ENCODE measurements around the gene TOR1B. TPM values are rescaled to one million over a fixed set of nuclear protein-coding genes. Genes with fewer than 3 reads are reported as not detected.

The TOR1B gene
- total and polyA plus RNA-seq, 2 donors (not counting 1 experiment from before 2014, with no cell fraction given) = 13.3 to 17.4 TPM

GRCh38 chr9:129826759-129827158 is 23.8 kb downstream of the TOR1B start:
- Histone ChIP-seq H3K36me3 (replicated peaks in 1 of 2; ENCODE audit: control extremely low read depth in 1 of 2, control insufficient read depth in 1 of 2, extremely low read depth in 1 of 2, insufficient read depth in 2 of 2, low read length in 1 of 2) (peaks cover 4 to 44% of the 10 kb centered on the region in 2 experiments), H3K4me2 (replicated peaks; ENCODE audit: low read depth, low read length, poor library complexity, severe bottlenecking) (no peak overlapping the region), H3K4me3 (ENCODE audit: control extremely low read depth in 1 of 5, extremely low read depth in 1 of 5, insufficient read depth in 1 of 5, low read depth in 2 of 5, low read length in 4 of 5) (no peak overlapping the region), H4K20me1 (ENCODE audit: control insufficient read depth, insufficient read depth, low read length, poor library complexity, severe bottlenecking) (peaks cover 6% of the 10 kb centered on the region), H3K27ac (ENCODE audit: low read length in 2 of 2) (no peak overlapping the region), H2AFZ (ENCODE audit: insufficient read depth, low read depth, low read length, poor library complexity, severe bottlenecking) (no peak overlapping the region), H3K9me3 (ENCODE audit: control extremely low read depth in 1 of 3, control insufficient read depth in 2 of 3, insufficient read depth in 1 of 3, low read length in 2 of 3) (no peaks in the 10 kb centered on the region), H3K9ac (ENCODE audit: low read length) (no peak overlapping the region), H3K27me3 (replicated peaks in 1 of 4; ENCODE audit: control extremely low read depth in 1 of 4, control insufficient read depth in 3 of 4, insufficient read depth in 4 of 4, low read length in 3 of 4) (no peaks in the 10 kb centered on the region), H3K79me2 (ENCODE audit: control insufficient read depth, insufficient read depth, low read length) (peaks cover 17% of the 10 kb centered on the region), H3K4me1 (ENCODE audit: control insufficient read depth in 2 of 2, insufficient read depth in 2 of 2, low read length in 2 of 2) (peaks cover 7 to 8% of the 10 kb centered on the region in 2 donors)
- WGBS (ENCODE audit: insufficient coverage) = no CpG with 5 or more reads among the region's 1 CpG
- ChIA-PET CTCF (interaction anchor here (1.1 kb wide), 1 partner anchor 8 kb away, joined by 5 read pairs; the partner anchor contains the start of gene C9orf78), POLR2A (interaction anchor here (0.7 kb wide), 1 partner anchor 1242 kb away, joined by 4 read pairs; no protein-coding TSS in a partner anchor)
- intact Hi-C loops (cut with micrococcal nuclease) = no loop called here
- H3K27me3 Mint-ChIP-seq = no peaks in the 10 kb centered on the region
- no peaks in the 10 kb centered on the region for H3K9me3 Mint-ChIP-seq (ENCODE audit: insufficient read depth)
- TF ChIP-seq EZH2 (IDR thresholded peaks at IDR 0.05; ENCODE audit: borderline replicate concordance, insufficient read depth, low read depth, low read length, poor library complexity, severe bottlenecking) (no peak), CTCF (IDR thresholded peaks at IDR 0.05) (no peak)
- H3K4me1 Mint-ChIP-seq = peaks cover 16% of the 10 kb centered on the region
- no peak for DNase-seq
- ATAC-seq (ENCODE audit: low read depth) = no peak
- no peak overlapping the region for H3K4me3 Mint-ChIP-seq
- H3K27ac Mint-ChIP-seq = no peak overlapping the region

GRCh38 chr9:129828051-129828450 is 25.1 kb downstream of the TOR1B start:
- Mint-ChIP-seq H3K27me3 (no peaks in the 10 kb centered on the region), H3K9me3 (ENCODE audit: insufficient read depth) (no peaks in the 10 kb centered on the region), H3K4me1 (peaks cover 6% of the 10 kb centered on the region), H3K27ac (no peak overlapping the region), H3K4me3 (no peak overlapping the region)
- H3K79me2 ChIP-seq (ENCODE audit: control insufficient read depth, insufficient read depth, low read length) = peaks cover 6% of the 10 kb centered on the region
- H3K4me2 ChIP-seq (replicated peaks; ENCODE audit: low read depth, low read length, poor library complexity, severe bottlenecking) = no peak overlapping the region
- H4K20me1 ChIP-seq (ENCODE audit: control insufficient read depth, insufficient read depth, low read length, poor library complexity, severe bottlenecking) = no peaks in the 10 kb centered on the region
- ATAC-seq (ENCODE audit: low read depth) = no peak
- ChIA-PET POLR2A (no interaction called here), CTCF (interaction anchor here (1.4 kb wide), 1 partner anchor 279 kb away, joined by 3 read pairs; no protein-coding TSS in a partner anchor)
- no peak for TF ChIP-seq EZH2 (IDR thresholded peaks at IDR 0.05; ENCODE audit: borderline replicate concordance, insufficient read depth, low read depth, low read length, poor library complexity, severe bottlenecking)
- TF ChIP-seq CTCF (IDR thresholded peaks at IDR 0.05) = no peak
- DNase-seq = no peak
- peaks cover 1 to 2% of the 10 kb centered on the region in 2 donors for H3K4me1 ChIP-seq (ENCODE audit: control insufficient read depth in 2 of 2, insufficient read depth in 2 of 2, low read length in 2 of 2)
- intact Hi-C loops (cut with micrococcal nuclease) = no loop called here
- H3K9ac ChIP-seq (ENCODE audit: low read length) = no peak overlapping the region
- H3K4me3 ChIP-seq (ENCODE audit: control extremely low read depth in 1 of 5, extremely low read depth in 1 of 5, insufficient read depth in 1 of 5, low read depth in 2 of 5, low read length in 4 of 5) = no peak overlapping the region
- H3K27ac ChIP-seq (ENCODE audit: low read length in 2 of 2) = no peak overlapping the region
- no peak overlapping the region for H2AFZ ChIP-seq (ENCODE audit: insufficient read depth, low read depth, low read length, poor library complexity, severe bottlenecking)
- peaks cover 0 to 41% of the 10 kb centered on the region in 2 experiments for H3K36me3 ChIP-seq (replicated peaks in 1 of 2; ENCODE audit: control extremely low read depth in 1 of 2, control insufficient read depth in 1 of 2, extremely low read depth in 1 of 2, insufficient read depth in 2 of 2, low read length in 1 of 2)
- no peaks in the 10 kb centered on the region for H3K27me3 ChIP-seq (replicated peaks in 1 of 4; ENCODE audit: control extremely low read depth in 1 of 4, control insufficient read depth in 3 of 4, insufficient read depth in 4 of 4, low read length in 3 of 4)
- no peaks in the 10 kb centered on the region for H3K9me3 ChIP-seq (ENCODE audit: control extremely low read depth in 1 of 3, control insufficient read depth in 2 of 3, insufficient read depth in 1 of 3, low read length in 2 of 3)
- no CpG with 5 or more reads among the region's 9 CpGs for WGBS (ENCODE audit: insufficient coverage)
